H1 (cell line): ENCODE results near the gene SH3PXD2A. TPM values are rescaled to one million over a fixed set of nuclear protein-coding genes. Genes with fewer than 3 reads are reported as not detected.

Source experiments
- CTCF ChIA-PET: fragments of 300-600 bp; sonication (Branson Sonifier 250); formaldehyde crosslinking; loops from one replicate; lab custom pipeline; 2021; ENCODE audit not compliant: partially characterized antibody; lab: Charles Lee
- POLR2A ChIA-PET: fragments of 300-600 bp; sonication (Branson Sonifier 250); formaldehyde crosslinking; loops from one replicate; lab custom pipeline; 2021; ENCODE audit warnings: inconsistent platforms; ENCODE audit not compliant: partially characterized antibody; lab: Charles Lee
- DNase-seq, 2 experiments: peaks; one replicate each; pipeline versions ENCODE4 v3.0.0 to v3.0.0-alpha.2; 2010 to 2022; ENCODE audit warnings: low spot score in 2 of 2, low read depth in 1 of 2, mixed read lengths in 1 of 2
- FAIRE-seq: peaks from 2 replicates; lab custom pipeline; 2011; peaks lifted over from hg19 to GRCh38; lab: Jason Lieb, UNC
- H2AFZ ChIP-seq: 2 replicates; pipeline ENCODE4 v1.8.1; 2012; ENCODE audit warnings: low read length, inconsistent platforms
- H2AK5ac ChIP-seq: 2 replicates; pipeline ENCODE4 v1.6.1; 2013; ENCODE audit warnings: low read depth, low read length
- H2BK120ac ChIP-seq: replicated peaks from 2 replicates; pipeline ENCODE3; 2013; ENCODE audit warnings: low read depth, low read length, inconsistent platforms
- H2BK12ac ChIP-seq: 2 replicates; pipeline ENCODE4 v1.6.1; 2013; ENCODE audit warnings: low read depth, low read length
- H2BK15ac ChIP-seq: 2 replicates; pipeline ENCODE4 v1.6.1; 2013; ENCODE audit warnings: low read length
- H2BK20ac ChIP-seq: 2 replicates; pipeline ENCODE4 v1.6.1; 2013; ENCODE audit warnings: low read length
- H2BK5ac ChIP-seq: 2 replicates; pipeline ENCODE4 v1.6.1; 2013; ENCODE audit warnings: low read depth, low read length
- H3K14ac ChIP-seq: 2 replicates; pipeline ENCODE4 v1.6.1; 2013; ENCODE audit warnings: inconsistent platforms; ENCODE audit not compliant: insufficient read length
- H3K18ac ChIP-seq: 2 replicates; pipeline ENCODE4 v1.6.1; 2013; ENCODE audit warnings: low read length; ENCODE audit errors: extremely low read depth
- H3K23ac ChIP-seq: 2 replicates; pipeline ENCODE4 v1.6.1; 2013; ENCODE audit warnings: inconsistent platforms; ENCODE audit not compliant: insufficient read length
- H3K23me2 ChIP-seq: 2 replicates; pipeline ENCODE4 v1.6.1; 2013; ENCODE audit warnings: low read depth, low read length
- H3K27ac ChIP-seq: 2 replicates; pipeline ENCODE4 v1.6.1; 2011; ENCODE audit warnings: low read depth, low read length, inconsistent platforms
- H3K27me3 ChIP-seq, 4 experiments: replicated peaks in 1 of 4; 1 replicate in 1 of 4; 2 replicates in 3 of 4; pipeline versions ENCODE4 v1.6.1 to v1.8.1; 2011 to 2013; ENCODE audit warnings: low read length in 3 of 4, mild to moderate bottlenecking in 3 of 4, inconsistent platforms in 2 of 4, mixed read lengths in 2 of 4, moderate library complexity in 1 of 4; ENCODE audit not compliant: control insufficient read depth in 3 of 4, insufficient read depth in 3 of 4; ENCODE audit errors: extremely low read depth in 1 of 4
- H3K36me3 ChIP-seq, 4 experiments: 2 replicates each; pipeline versions ENCODE4 v1.6.1 to v1.8.1; 2011 to 2013; ENCODE audit warnings: mild to moderate bottlenecking in 4 of 4, low read length in 3 of 4, moderate library complexity in 2 of 4, control low read depth in 1 of 4, inconsistent platforms in 1 of 4; ENCODE audit not compliant: insufficient read depth in 4 of 4, control insufficient read depth in 2 of 4
- H3K4ac ChIP-seq: replicated peaks from 2 replicates; pipeline ENCODE3; 2013; ENCODE audit warnings: low read length, low read depth, mixed read lengths, inconsistent platforms; ENCODE audit not compliant: insufficient read length
- H3K4me1 ChIP-seq, 4 experiments: replicated peaks in 1 of 4; 1 replicate in 1 of 4; 2 replicates in 3 of 4; pipeline versions ENCODE4 v1.6.1 to v1.8.1; 2011 to 2013; ENCODE audit warnings: low read length in 3 of 4, inconsistent platforms in 2 of 4, mixed read lengths in 1 of 4; ENCODE audit not compliant: insufficient read depth in 4 of 4, control insufficient read depth in 3 of 4
- H3K4me2 ChIP-seq, 2 experiments: 2 replicates each; pipeline versions ENCODE4 v1.6.1 to v1.8.1; 2011 to 2013; ENCODE audit warnings: low read depth in 2 of 2, low read length in 2 of 2, control low read depth in 1 of 2, inconsistent platforms in 1 of 2, mild to moderate bottlenecking in 1 of 2; ENCODE audit not compliant: insufficient read depth in 1 of 2
- H3K4me3 ChIP-seq, 4 experiments: fragments of 200-600, 300-600 bp in 1 of 4; sonication (generic), shearing (Covaris generic), sonication (Bioruptor Twin) in 1 of 4; 2 replicates each; pipeline versions ENCODE4 v1.5.1 to v1.8.1; 2011 to 2016; ENCODE audit warnings: low read length in 4 of 4, low read depth in 3 of 4, control low read depth in 2 of 4, inconsistent platforms in 2 of 4, mild to moderate bottlenecking in 2 of 4, mixed read lengths in 1 of 4, moderate library complexity in 1 of 4; ENCODE audit not compliant: insufficient read depth in 2 of 4; ENCODE audit errors: extremely low read depth in 1 of 4
- H3K56ac ChIP-seq: replicated peaks from 2 replicates; pipeline ENCODE3; 2013; ENCODE audit warnings: low read depth, mild to moderate bottlenecking, mixed read lengths, low read length, inconsistent platforms; ENCODE audit not compliant: insufficient read length
- H3K79me1 ChIP-seq: 2 replicates; pipeline ENCODE4 v1.6.1; 2013; ENCODE audit warnings: low read depth, low read length, control low read depth
- H3K79me2 ChIP-seq, 2 experiments: 2 replicates each; pipeline versions ENCODE4 v1.6.1 to v1.8.1; 2012 to 2013; ENCODE audit warnings: low read length in 2 of 2, mild to moderate bottlenecking in 2 of 2, inconsistent platforms in 1 of 2; ENCODE audit not compliant: insufficient read depth in 2 of 2, control insufficient read depth in 1 of 2
- H3K9ac ChIP-seq, 4 experiments: replicated peaks in 1 of 4; 1 replicate in 1 of 4; 2 replicates in 3 of 4; pipeline versions ENCODE4 v1.6.1 to v1.8.1; 2011 to 2013; ENCODE audit warnings: low read depth in 3 of 4, low read length in 3 of 4, control low read depth in 2 of 4, mild to moderate bottlenecking in 2 of 4, moderate library complexity in 2 of 4, inconsistent platforms in 1 of 4; ENCODE audit errors: extremely low read depth in 1 of 4
- H3K9me3 ChIP-seq, 2 experiments: 2 replicates each; pipeline versions ENCODE4 v1.6.1 to v1.8.1; 2012 to 2013; ENCODE audit warnings: mild to moderate bottlenecking in 2 of 2, moderate library complexity in 2 of 2, control low read depth in 1 of 2, inconsistent platforms in 1 of 2, low read depth in 1 of 2, low read length in 1 of 2, mixed read lengths in 1 of 2; ENCODE audit not compliant: insufficient read depth in 2 of 2
- H4K20me1 ChIP-seq, 2 experiments: replicated peaks in 1 of 2; 2 replicates each; pipeline versions ENCODE3 to v1.8.1; 2011 to 2013; ENCODE audit warnings: inconsistent platforms in 2 of 2, low read length in 2 of 2, mild to moderate bottlenecking in 1 of 2; ENCODE audit not compliant: insufficient read depth in 2 of 2, control insufficient read depth in 1 of 2
- H4K5ac ChIP-seq: 2 replicates; pipeline ENCODE4 v1.6.1; 2013; ENCODE audit warnings: low read length, low read depth, mixed read lengths, inconsistent platforms; ENCODE audit not compliant: insufficient read length
- H4K8ac ChIP-seq: 2 replicates; pipeline ENCODE4 v1.8.0; 2013; ENCODE audit warnings: mild to moderate bottlenecking, moderate library complexity, low read length, inconsistent platforms; ENCODE audit not compliant: insufficient read depth; ENCODE audit errors: extremely low read depth
- H4K91ac ChIP-seq: replicated peaks from 2 replicates; pipeline ENCODE3; 2013; ENCODE audit warnings: low read length, mixed read lengths, inconsistent platforms; ENCODE audit not compliant: insufficient read length
- POLR2A ChIP-seq, 2 experiments: IDR thresholded peaks; 1 replicate in 1 of 2; 2 replicates in 1 of 2; pipeline ENCODE4 v1.6.1; 2011; ENCODE audit warnings: low read depth in 2 of 2, low read length in 2 of 2, mild to moderate bottlenecking in 2 of 2; ENCODE audit errors: control extremely low read depth in 1 of 2
- polyA plus RNA-seq, 7 experiments: library from polyadenylated mRNA; depleted of rRNA in 3 of 7; stranded (reverse) in 5 of 7; unstranded in 2 of 7; fragments of >200 nt in 5 of 7; fragments of 200-250 nt in 2 of 7; gene quantifications; 1 replicate in 5 of 7; 2 replicates in 1 of 7; 4 replicates in 1 of 7; pipeline versions ENCODE4 v1.2.1 to v1.2.3, GENCODE V29; 2011 to 2013; ENCODE audit warnings: missing spikeins in 2 of 7, mixed read lengths in 2 of 7
- total RNA-seq: library from RNA; stranded (reverse); fragmentation: NEBNext Ultra II Directional; extraction: Animal tissue kit (Norgen Biotek cat#: 25700); gene quantifications from 2 replicates; pipeline ENCODE4 v1.2.1, GENCODE V29; 2021
- TF ChIP-seq, protein P1 (sequence below), 3 experiments: IDR thresholded peaks; 1 replicate in 2 of 3; 2 replicates in 1 of 3; pipeline versions ENCODE4 v1.5.1 to v1.6.1; 2011; ENCODE audit warnings: low read length in 3 of 3, mild to moderate bottlenecking in 3 of 3, inconsistent platforms in 2 of 3, low read depth in 1 of 3, moderate library complexity in 1 of 3; ENCODE audit not compliant: insufficient read depth in 1 of 3; ENCODE audit errors: control extremely low read depth in 1 of 3

The SH3PXD2A gene
- total and polyA plus RNA-seq, 2 of the 8 experiments (the other 6 are each of a cell fraction or from before 2014, with no cell fraction given) = 5.4 to 16.3 TPM

DNA sequence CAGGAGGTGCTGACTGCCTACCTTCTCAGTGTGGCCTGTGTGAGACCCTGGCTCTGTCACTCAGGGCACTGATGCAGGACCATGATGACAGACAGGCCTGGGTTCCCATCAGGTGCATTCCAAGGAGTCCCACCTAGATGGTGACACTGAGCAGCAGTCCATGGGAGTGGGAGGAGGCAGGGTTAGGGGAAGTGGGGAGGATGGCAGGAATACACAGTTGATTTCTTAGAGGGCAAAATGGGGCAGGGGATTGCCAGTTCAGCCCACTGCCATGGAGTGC is 155.0 kb downstream of the SH3PXD2A start:
- Histone ChIP-seq H3K14ac (no peak overlapping the region), H3K4ac (no peak overlapping the region), H3K23ac (no peak overlapping the region), H3K79me1 (no peaks in the 10 kb centered on the region), H3K4me2 (no peak overlapping the region), H2BK15ac (no peak overlapping the region), H3K9ac (no peak overlapping the region), H2BK5ac (no peak overlapping the region), H3K4me3 (no peak overlapping the region), H4K91ac (no peak overlapping the region), H3K27ac (no peak overlapping the region), H3K9me3 (no peaks in the 10 kb centered on the region), H2BK120ac (no peak overlapping the region), H3K36me3 (no peaks in the 10 kb centered on the region), H3K79me2 (no peaks in the 10 kb centered on the region), H2AFZ (no peak overlapping the region), H4K20me1 (peaks cover 0 to 8% of the 10 kb centered on the region in 2 experiments), H4K5ac (no peak overlapping the region), H2BK12ac (no peak overlapping the region), H3K23me2 (peaks cover 15% of the 10 kb centered on the region; the same call in 1 of the 2 replicates), H3K4me1 (peaks cover 3 to 13% (median 12%) of the 10 kb centered on the region in 4 experiments), H4K8ac (no peak overlapping the region), H2BK20ac (no peak overlapping the region), H2AK5ac (no peak overlapping the region), H3K18ac (no peak overlapping the region), H3K56ac (no peak overlapping the region), H3K27me3 (peaks cover 0 to 6% (median 2%) of the 10 kb centered on the region in 4 experiments; a peak in 2 of 7 replicates)
- no peak for TF ChIP-seq POLR2A (IDR thresholded peaks at IDR 0.05; ENCODE audit: control extremely low read depth in 1 of 2, low read depth in 2 of 2, low read length in 2 of 2)
- TF ChIP-seq, protein P1, sequence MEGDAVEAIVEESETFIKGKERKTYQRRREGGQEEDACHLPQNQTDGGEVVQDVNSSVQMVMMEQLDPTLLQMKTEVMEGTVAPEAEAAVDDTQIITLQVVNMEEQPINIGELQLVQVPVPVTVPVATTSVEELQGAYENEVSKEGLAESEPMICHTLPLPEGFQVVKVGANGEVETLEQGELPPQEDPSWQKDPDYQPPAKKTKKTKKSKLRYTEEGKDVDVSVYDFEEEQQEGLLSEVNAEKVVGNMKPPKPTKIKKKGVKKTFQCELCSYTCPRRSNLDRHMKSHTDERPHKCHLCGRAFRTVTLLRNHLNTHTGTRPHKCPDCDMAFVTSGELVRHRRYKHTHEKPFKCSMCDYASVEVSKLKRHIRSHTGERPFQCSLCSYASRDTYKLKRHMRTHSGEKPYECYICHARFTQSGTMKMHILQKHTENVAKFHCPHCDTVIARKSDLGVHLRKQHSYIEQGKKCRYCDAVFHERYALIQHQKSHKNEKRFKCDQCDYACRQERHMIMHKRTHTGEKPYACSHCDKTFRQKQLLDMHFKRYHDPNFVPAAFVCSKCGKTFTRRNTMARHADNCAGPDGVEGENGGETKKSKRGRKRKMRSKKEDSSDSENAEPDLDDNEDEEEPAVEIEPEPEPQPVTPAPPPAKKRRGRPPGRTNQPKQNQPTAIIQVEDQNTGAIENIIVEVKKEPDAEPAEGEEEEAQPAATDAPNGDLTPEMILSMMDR (IDR thresholded peaks at IDR 0.05; ENCODE audit: control extremely low read depth in 1 of 3, insufficient read depth in 1 of 3, low read depth in 1 of 3, low read length in 3 of 3) = peak in 1 of 3 experiments; percentile 14; a peak in 1 of 4 replicates
- CTCF ChIA-PET = interaction anchor here (0.6 to 7.3 kb wide), 9 partner anchors 9 to 184 kb away, joined by 3 to 110 read pairs (median 6); no protein-coding TSS in a partner anchor
- POLR2A ChIA-PET = interaction anchor here (1.0 kb wide), 1 partner anchor 152 kb away, joined by 3 read pairs; no protein-coding TSS in a partner anchor
- DNase-seq = no peak
- FAIRE-seq = no peak
